Epithelial cell of esophagus (primary cell): ENCODE data around the gene FOXL1.

ENCODE experiments used
- DNase-seq: peaks from one replicate; pipeline ENCODE4 v3.0.0; 2010; ENCODE audit warnings: low read depth
- H3K4me3 ChIP-seq: 2 replicates; pipeline ENCODE4 v1.5.1; 2011; ENCODE audit warnings: mild to moderate bottlenecking, low read length, control low read depth
- CTCF ChIP-seq: IDR thresholded peaks from 2 replicates; pipeline ENCODE4 v1.5.1; 2011; ENCODE audit warnings: low read depth, mild to moderate bottlenecking, low read length, control low read depth, inconsistent platforms; ENCODE audit not compliant: insufficient read depth; ENCODE audit errors: missing control alignments

FOXL1 gene

GRCh38 chr16:86567701-86568581 is 10.4 kb upstream of the FOXL1 start:
- DNase-seq: peak; percentile 39
- TF ChIP-seq CTCF: no peak
- peak overlapping the region; percentile 51 for H3K4me3 ChIP-seq

GRCh38 chr16:86568677-86569623 is 9.4 kb upstream of the FOXL1 start:
- peak overlapping the region; percentile 51 for H3K4me3 ChIP-seq
- no peak for TF ChIP-seq CTCF
- DNase-seq: no peak

GRCh38 chr16:86569701-86570447 is 8.5 kb upstream of the FOXL1 start:
- no peak for DNase-seq
- TF ChIP-seq CTCF: no peak

GRCh38 chr16:86570558-86571529 is 7.5 kb upstream of the FOXL1 start:
- no peak overlapping the region for H3K4me3 ChIP-seq

More at GRCh38 chr16:86569701-86570447, 8.5 kb upstream of the FOXL1 start:
- H3K4me3 ChIP-seq: no peak overlapping the region

GRCh38 chr16:86571530-86571915 is 6.8 kb upstream of the FOXL1 start:
- H3K4me3 ChIP-seq: no peak overlapping the region
- no peak for DNase-seq
- TF ChIP-seq CTCF: no peak

More at GRCh38 chr16:86570558-86571529, 7.5 kb upstream of the FOXL1 start:
- no peak for TF ChIP-seq CTCF
- no peak for DNase-seq
